Neuronal stem cell (in vitro differentiated cells): ENCODE data around the gene EXOC3.

Source experiments
- DNase-seq: peaks from one replicate; pipeline ENCODE4 v3.0.0-alpha.2; 2013; ENCODE audit warnings: low spot score
- H2AFZ ChIP-seq: one replicate; pipeline ENCODE4 v1.6.1; 2013; ENCODE audit warnings: mild to moderate bottlenecking, low read length, inconsistent platforms
- H2AK5ac ChIP-seq: 2 replicates; pipeline ENCODE4 v1.6.1; 2013; ENCODE audit warnings: low read depth, mild to moderate bottlenecking, inconsistent platforms, low read length, moderate library complexity, mixed read lengths
- H2BK120ac ChIP-seq: 2 replicates; pipeline ENCODE4 v1.6.1; 2013; ENCODE audit warnings: low read depth, mild to moderate bottlenecking, inconsistent platforms, low read length, moderate library complexity, mixed read lengths
- H2BK12ac ChIP-seq: one replicate; pipeline ENCODE4 v1.6.1; 2013; ENCODE audit warnings: low read length, inconsistent platforms
- H2BK15ac ChIP-seq: 2 replicates; pipeline ENCODE4 v1.6.1; 2013; ENCODE audit warnings: mild to moderate bottlenecking, low read length, inconsistent platforms, mixed read lengths
- H2BK5ac ChIP-seq: one replicate; pipeline ENCODE4 v1.6.1; 2013; ENCODE audit warnings: inconsistent platforms, mild to moderate bottlenecking, low read length, moderate library complexity
- H3K14ac ChIP-seq: one replicate; pipeline ENCODE4 v1.6.1; 2013; ENCODE audit warnings: low read length, inconsistent platforms
- H3K18ac ChIP-seq: 2 replicates; pipeline ENCODE4 v1.6.1; 2013; ENCODE audit warnings: low read length, inconsistent platforms
- H3K23ac ChIP-seq: 2 replicates; pipeline ENCODE4 v1.6.1; 2013; ENCODE audit warnings: low read depth, mild to moderate bottlenecking, mixed read lengths, low read length, inconsistent platforms; ENCODE audit not compliant: poor library complexity
- H3K27ac ChIP-seq: replicated peaks from 3 replicates; pipeline ENCODE4 v1.5.1; 2013; ENCODE audit warnings: low read length, inconsistent platforms
- H3K27me3 ChIP-seq, 3 experiments: 2 replicates each; pipeline ENCODE4 v1.6.1; 2013; ENCODE audit warnings: low read length in 3 of 3, mild to moderate bottlenecking in 2 of 3, inconsistent platforms in 1 of 3, low read depth in 1 of 3, mixed read lengths in 1 of 3, moderate library complexity in 1 of 3; ENCODE audit not compliant: control insufficient read depth in 3 of 3, insufficient read depth in 3 of 3
- H3K36me3 ChIP-seq, 2 donors: replicated peaks in 1 of 2; 2 replicates each; pipeline ENCODE4 v1.6.1; 2013; ENCODE audit warnings: low read length in 2 of 2; ENCODE audit not compliant: control insufficient read depth in 2 of 2, insufficient read depth in 2 of 2
- H3K4ac ChIP-seq: 2 replicates; pipeline ENCODE4 v1.6.1; 2013; ENCODE audit warnings: inconsistent platforms, mild to moderate bottlenecking, low read length, moderate library complexity
- H3K4me1 ChIP-seq, 2 donors: 1 replicate in 1 of 2; 2 replicates in 1 of 2; pipeline ENCODE4 v1.6.1; 2013; ENCODE audit warnings: low read length in 2 of 2, low read depth in 1 of 2; ENCODE audit not compliant: control insufficient read depth in 2 of 2, insufficient read depth in 1 of 2
- H3K4me2 ChIP-seq: one replicate; pipeline ENCODE4 v1.6.1; 2013; ENCODE audit warnings: mild to moderate bottlenecking, low read length, inconsistent platforms; ENCODE audit not compliant: insufficient read depth, poor library complexity, severe bottlenecking
- H3K4me3 ChIP-seq, 2 donors: 2 replicates each; pipeline ENCODE4 v1.5.1; 2013; ENCODE audit warnings: low read length in 2 of 2, mild to moderate bottlenecking in 2 of 2, inconsistent platforms in 1 of 2, moderate library complexity in 1 of 2
- H3K79me1 ChIP-seq: one replicate; pipeline ENCODE4 v1.6.1; 2013; ENCODE audit warnings: low read depth, mild to moderate bottlenecking, inconsistent platforms, low read length, moderate library complexity
- H3K9ac ChIP-seq: one replicate; pipeline ENCODE4 v1.6.1; 2013; ENCODE audit warnings: mild to moderate bottlenecking, low read depth, low read length, inconsistent platforms; ENCODE audit not compliant: poor library complexity
- H3K9me3 ChIP-seq, 2 donors: replicated peaks in 1 of 2; 2 replicates each; pipeline versions ENCODE3 to v1.6.1; 2013; ENCODE audit warnings: low read length in 2 of 2, mild to moderate bottlenecking in 2 of 2, inconsistent platforms in 1 of 2, low read depth in 1 of 2, mixed read lengths in 1 of 2, moderate library complexity in 1 of 2; ENCODE audit not compliant: control insufficient read depth in 2 of 2, insufficient read depth in 1 of 2
- H4K8ac ChIP-seq: one replicate; pipeline ENCODE4 v1.6.1; 2013; ENCODE audit warnings: low read depth, mild to moderate bottlenecking, inconsistent platforms, low read length, moderate library complexity
- H4K91ac ChIP-seq: one replicate; pipeline ENCODE4 v1.6.1; 2013; ENCODE audit warnings: low read length, low read depth, mild to moderate bottlenecking, inconsistent platforms; ENCODE audit not compliant: poor library complexity
- WGBS, 2 donors: extraction: QIAGEN DNeasy Blood & Tissue Kit; methylation state at CpG; one replicate each; pipeline ENCODE4 v1.1.7; 2013; ENCODE audit warnings: missing lambda C conversion rate in 2 of 2, mixed read lengths in 1 of 2; ENCODE audit not compliant: insufficient read length in 2 of 2, insufficient replicate concordance in 1 of 2; ENCODE audit errors: extremely low coverage in 2 of 2; 5-methylcytosine and 5-hydroxymethylcytosine counted together

The EXOC3 gene

GRCh38 chr5:421287-421880 lies 21.6 kb upstream of the EXOC3 start:
- H3K4me1 ChIP-seq: peaks cover 5 to 6% of the 10 kb centered on the region in 2 donors
- peak overlapping the region; percentile 43 for H2BK15ac ChIP-seq
- no peaks in the 10 kb centered on the region for H3K27me3 ChIP-seq
- H4K8ac ChIP-seq: no peak overlapping the region
- no peak overlapping the region for H3K27ac ChIP-seq
- no peak overlapping the region for H2BK12ac ChIP-seq
- no peak overlapping the region for H3K4me2 ChIP-seq
- DNase-seq: no peak
- peak overlapping the region; percentile 30 for H4K91ac ChIP-seq
- H2AK5ac ChIP-seq: peak overlapping the region; percentile 60
- no peak overlapping the region for H3K9ac ChIP-seq
- H2BK120ac ChIP-seq: no peak overlapping the region
- no peak overlapping the region for H3K23ac ChIP-seq
- no peak overlapping the region for H3K4ac ChIP-seq
- no peak overlapping the region for H3K4me3 ChIP-seq
- no CpG with 5 or more reads among the region's 34 CpGs for WGBS, 2 donors
- peak overlapping the region; percentile 11 for H3K18ac ChIP-seq
- H2BK5ac ChIP-seq: no peak overlapping the region
- H3K36me3 ChIP-seq: no peaks in the 10 kb centered on the region
- H3K79me1 ChIP-seq: no peaks in the 10 kb centered on the region
- peaks cover 0 to 3% of the 10 kb centered on the region in 2 donors for H3K9me3 ChIP-seq
- H2AFZ ChIP-seq: no peak overlapping the region
- H3K14ac ChIP-seq: no peak overlapping the region

GRCh38 chr5:421901-422300 lies 21.1 kb upstream of the EXOC3 start:
- H2BK5ac ChIP-seq: no peak overlapping the region
- no peak for DNase-seq
- peak overlapping the region; percentile 17 for H3K14ac ChIP-seq

GRCh38 chr5:422323-423232 lies 20.4 kb upstream of the EXOC3 start:
- Histone ChIP-seq H2AK5ac (peak overlapping the region; percentile 57), H3K9me3 (peaks cover 0 to 3% of the 10 kb centered on the region in 2 donors), H3K4me2 (no peak overlapping the region), H4K8ac (no peak overlapping the region), H3K14ac (peak overlapping the region; percentile 17), H3K23ac (peak overlapping the region; percentile 74), H2BK15ac (peak overlapping the region; percentile 20), H3K27me3 (no peaks in the 10 kb centered on the region), H3K4ac (no peak overlapping the region), H3K9ac (no peak overlapping the region), H4K91ac (no peak overlapping the region), H2BK120ac (no peak overlapping the region), H3K4me1 (peaks cover 3 to 5% of the 10 kb centered on the region in 2 donors), H2BK5ac (no peak overlapping the region), H2BK12ac (no peak overlapping the region), H3K79me1 (no peaks in the 10 kb centered on the region), H2AFZ (no peak overlapping the region), H3K4me3 (no peak overlapping the region), H3K18ac (no peak overlapping the region), H3K36me3 (no peaks in the 10 kb centered on the region), H3K27ac (no peak overlapping the region)
- no peak for DNase-seq
- WGBS, 2 donors: no CpG with 5 or more reads among the region's 32 CpGs

More at GRCh38 chr5:421901-422300, 21.1 kb upstream of the EXOC3 start:
- no peak overlapping the region for H4K8ac ChIP-seq
- no peak overlapping the region for H3K4me3 ChIP-seq
- peak overlapping the region; percentile 20 for H2BK15ac ChIP-seq
- no peak overlapping the region for H4K91ac ChIP-seq
- no peak overlapping the region for H3K4ac ChIP-seq
- no peak overlapping the region for H2BK120ac ChIP-seq
- H2AFZ ChIP-seq: no peak overlapping the region
- peak overlapping the region; percentile 57 for H2AK5ac ChIP-seq
- H2BK12ac ChIP-seq: no peak overlapping the region
- H3K4me2 ChIP-seq: no peak overlapping the region
- H3K23ac ChIP-seq: peak overlapping the region; percentile 74
- H3K18ac ChIP-seq: peak overlapping the region; percentile 25
- H3K4me1 ChIP-seq: peaks cover 5% of the 10 kb centered on the region in 2 donors
- no peak overlapping the region for H3K9ac ChIP-seq
- H3K36me3 ChIP-seq: no peaks in the 10 kb centered on the region
- no peaks in the 10 kb centered on the region for H3K27me3 ChIP-seq
- no peak overlapping the region for H3K27ac ChIP-seq
- H3K9me3 ChIP-seq: peaks cover 0 to 3% of the 10 kb centered on the region in 2 donors
- no peaks in the 10 kb centered on the region for H3K79me1 ChIP-seq
- no CpG with 5 or more reads among the region's 13 CpGs for WGBS, 2 donors

GRCh38 chr5:423233-423565 lies 19.8 kb upstream of the EXOC3 start:
- H3K18ac ChIP-seq: no peak overlapping the region
- H3K4me3 ChIP-seq: no peak overlapping the region
- no peak overlapping the region for H3K4me2 ChIP-seq
- H3K36me3 ChIP-seq: no peaks in the 10 kb centered on the region
- no peak overlapping the region for H2BK5ac ChIP-seq
- no peak overlapping the region for H2BK15ac ChIP-seq
- H2AK5ac ChIP-seq: no peak overlapping the region
- H4K91ac ChIP-seq: no peak overlapping the region
- peaks cover 0 to 4% of the 10 kb centered on the region in 2 donors for H3K9me3 ChIP-seq
- no peaks in the 10 kb centered on the region for H3K79me1 ChIP-seq
- no peak overlapping the region for H3K4ac ChIP-seq
- no peak for DNase-seq
- no peak overlapping the region for H2BK12ac ChIP-seq
- H3K14ac ChIP-seq: no peak overlapping the region
- no peak overlapping the region for H2AFZ ChIP-seq
- H3K9ac ChIP-seq: no peak overlapping the region
- WGBS, 2 donors: no CpG with 5 or more reads among the region's 9 CpGs
- peaks cover 0 to 5% of the 10 kb centered on the region in 2 donors for H3K4me1 ChIP-seq
- no peak overlapping the region for H3K27ac ChIP-seq
- H3K23ac ChIP-seq: no peak overlapping the region
- no peaks in the 10 kb centered on the region for H3K27me3 ChIP-seq
- no peak overlapping the region for H2BK120ac ChIP-seq
- H4K8ac ChIP-seq: no peak overlapping the region
